HEK293 (cell line): ENCODE measurements around the gene PDLIM7.

Source experiments
- CTCF ChIA-PET: fragments of 350-600 bp; formaldehyde crosslinking; extraction: SDS; loops from one replicate; lab custom pipeline; 2021; ENCODE audit warnings: antibody characterized with exemption; lab: Yijun Ruan, JAX
- POLR2A ChIA-PET: fragments of 300-600 bp; formaldehyde crosslinking; extraction: SDS; loops from one replicate; lab custom pipeline; 2020; ENCODE audit warnings: antibody characterized with exemption, inconsistent platforms; lab: Yijun Ruan, JAX
- H3K27ac ChIP-seq: fragments of 200-500 bp; sonication (Bioruptor generic); 2 replicates; pipeline ENCODE4 v1.5.1; 2014; ENCODE audit warnings: low read depth, low read length, control low read depth, inconsistent platforms; ENCODE audit errors: extremely low read depth
- H3K36me3 ChIP-seq, 2 experiments: fragments of 200-500 bp in 1 of 2; sonication (Bioruptor generic) in 1 of 2; 1 replicate in 1 of 2; 2 replicates in 1 of 2; pipeline ENCODE4 v1.5.1; 2014 to 2017; ENCODE audit warnings: inconsistent platforms in 2 of 2, low read length in 2 of 2; ENCODE audit not compliant: control insufficient read depth in 2 of 2, insufficient read depth in 1 of 2
- H3K4me1 ChIP-seq: fragments of 200-500 bp; sonication (Bioruptor generic); 2 replicates; pipeline ENCODE4 v1.5.1; 2014; ENCODE audit warnings: mild to moderate bottlenecking, low read length, inconsistent platforms; ENCODE audit not compliant: control insufficient read depth, insufficient read depth
- H3K4me3 ChIP-seq: 2 replicates; pipeline ENCODE4 v1.5.1; 2011; ENCODE audit warnings: low read depth, mild to moderate bottlenecking, control low read depth, low read length, moderate library complexity
- H3K9me3 ChIP-seq: fragments of 200-500 bp; sonication (Bioruptor generic); 2 replicates; pipeline ENCODE4 v1.5.1; 2014; ENCODE audit warnings: low read depth, low read length, inconsistent platforms; ENCODE audit not compliant: control insufficient read depth, insufficient read depth
- FEZF1 ChIP-seq: fragments of 450-650 bp; formaldehyde crosslinking; IDR thresholded peaks from 2 replicates; pipeline ENCODE4 v1.5.1; 2016; ENCODE audit warnings: missing biosample characterization, missing genetic modification characterization
- KLF1 ChIP-seq: fragments of 450-650 bp; formaldehyde crosslinking; IDR thresholded peaks from 2 replicates; pipeline ENCODE4 v1.5.1; 2016; ENCODE audit warnings: missing biosample characterization, missing genetic modification characterization
- ZBTB1 ChIP-seq: fragments of 450-650 bp; formaldehyde crosslinking; IDR thresholded peaks from 2 replicates; pipeline ENCODE4 v1.5.1; 2016; ENCODE audit warnings: missing biosample characterization, missing genetic modification characterization
- ZBTB17 ChIP-seq: fragments of 450-650 bp; formaldehyde crosslinking; IDR thresholded peaks from 2 replicates; pipeline ENCODE4 v1.5.1; 2016; ENCODE audit warnings: missing biosample characterization, missing genetic modification characterization
- ZBTB20 ChIP-seq: fragments of 450-650 bp; formaldehyde crosslinking; IDR thresholded peaks from 2 replicates; pipeline ENCODE4 v1.5.1; 2016; ENCODE audit warnings: missing biosample characterization, missing genetic modification characterization
- ZFP37 ChIP-seq: fragments of 450-650 bp; formaldehyde crosslinking; IDR thresholded peaks from 2 replicates; pipeline ENCODE4 v1.5.1; 2016; ENCODE audit warnings: missing biosample characterization, missing genetic modification characterization
- ZNF169 ChIP-seq: fragments of 450-650 bp; formaldehyde crosslinking; IDR thresholded peaks from 2 replicates; pipeline ENCODE4 v1.5.1; 2016; ENCODE audit warnings: missing biosample characterization, missing genetic modification characterization
- ZNF221 ChIP-seq: fragments of 450-650 bp; formaldehyde crosslinking; IDR thresholded peaks from 2 replicates; pipeline ENCODE4 v1.5.1; 2017; ENCODE audit warnings: missing biosample characterization, missing genetic modification characterization, borderline replicate concordance
- ZNF23 ChIP-seq: fragments of 450-650 bp; formaldehyde crosslinking; IDR thresholded peaks from 2 replicates; pipeline ENCODE4 v1.5.1; 2016; ENCODE audit warnings: missing biosample characterization, missing genetic modification characterization, borderline replicate concordance
- ZNF266 ChIP-seq: fragments of 450-650 bp; formaldehyde crosslinking; IDR thresholded peaks from 2 replicates; pipeline ENCODE4 v1.5.1; 2016; ENCODE audit warnings: missing biosample characterization, missing genetic modification characterization, low read depth
- ZNF274 ChIP-seq, 2 experiments: fragments of 200-500 bp in 1 of 2; fragments of 450-650 bp in 1 of 2; sonication (Bioruptor generic) in 1 of 2; formaldehyde crosslinking in 1 of 2; IDR thresholded peaks; 2 replicates each; pipeline versions ENCODE4 v1.5.1 to v1.6.1; 2014 to 2016; ENCODE audit warnings: borderline replicate concordance in 1 of 2, inconsistent platforms in 1 of 2, low read length in 1 of 2, missing biosample characterization in 1 of 2, missing genetic modification characterization in 1 of 2
- ZNF292 ChIP-seq: fragments of 450-650 bp; formaldehyde crosslinking; IDR thresholded peaks from 2 replicates; pipeline ENCODE4 v1.5.1; 2016; ENCODE audit warnings: low read depth, missing biosample characterization, missing genetic modification characterization, borderline replicate concordance
- ZNF555 ChIP-seq: fragments of 450-650 bp; formaldehyde crosslinking; conservative IDR thresholded peaks from 2 replicates; pipeline ENCODE4 v1.5.1; 2017; ENCODE audit warnings: missing biosample characterization, mild to moderate bottlenecking, missing genetic modification characterization, inconsistent platforms
- ZNF585B ChIP-seq: fragments of 450-650 bp; formaldehyde crosslinking; IDR thresholded peaks from 2 replicates; pipeline ENCODE4 v1.5.1; 2016; ENCODE audit warnings: missing biosample characterization, missing genetic modification characterization
- TF ChIP-seq, protein P1 (sequence below): fragments of 450-650 bp; formaldehyde crosslinking; IDR thresholded peaks from 2 replicates; pipeline ENCODE4 v1.5.1; 2016; ENCODE audit warnings: missing biosample characterization, missing genetic modification characterization
- TF ChIP-seq, protein P2 (sequence below): fragments of 450-650 bp; formaldehyde crosslinking; IDR thresholded peaks from 2 replicates; pipeline ENCODE4 v1.5.1; 2016; ENCODE audit warnings: missing biosample characterization, missing genetic modification characterization
- TF ChIP-seq, protein P3 (sequence below): fragments of 450-650 bp; formaldehyde crosslinking; IDR thresholded peaks from 2 replicates; pipeline ENCODE4 v1.5.1; 2016; ENCODE audit warnings: missing biosample characterization, missing genetic modification characterization
- TF ChIP-seq, protein P4 (sequence below): fragments of 450-650 bp; formaldehyde crosslinking; IDR thresholded peaks from 2 replicates; pipeline ENCODE4 v1.5.1; 2016; ENCODE audit warnings: missing biosample characterization, missing genetic modification characterization
- TF ChIP-seq, protein P5 (sequence below): fragments of 450-650 bp; IDR thresholded peaks from 2 replicates; pipeline ENCODE4 v1.5.1; 2018; ENCODE audit warnings: missing biosample characterization, missing genetic modification characterization
- TF ChIP-seq, protein P6 (sequence below): fragments of 450-650 bp; formaldehyde crosslinking; optimal IDR thresholded peaks from 2 replicates; pipeline ENCODE3; 2016; ENCODE audit warnings: missing biosample characterization, mild to moderate bottlenecking, missing genetic modification characterization

PDLIM7 gene

DNA sequence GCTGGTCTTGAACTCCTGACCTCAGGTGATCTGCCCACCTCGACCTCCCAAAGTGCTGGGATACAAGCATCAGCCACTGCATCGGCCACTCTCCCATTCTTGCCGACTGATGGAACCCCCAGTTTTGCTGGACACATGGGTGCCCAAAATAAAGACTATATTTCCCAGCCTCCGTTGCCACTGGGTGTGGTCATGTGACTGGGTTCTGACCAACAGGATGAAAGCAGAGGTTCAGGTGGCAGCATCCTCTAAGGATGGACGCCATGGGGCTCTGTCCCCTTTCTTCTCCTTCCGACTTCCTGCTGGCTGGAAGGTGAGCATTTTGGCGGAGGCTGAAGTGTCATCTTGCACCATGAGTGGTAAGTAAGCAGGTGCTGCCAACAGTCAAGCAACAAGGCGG is 10.3 kb downstream of the PDLIM7 start:
- peaks cover 16 to 74% of the 10 kb centered on the region in 2 experiments; a peak in 2 of 3 replicates for H3K36me3 ChIP-seq
- ChIA-PET CTCF (interaction anchor here (1.3 kb wide), 2 partner anchors 8 to 11 kb away, joined by 3 to 5 read pairs; no protein-coding TSS in a partner anchor), POLR2A (interaction anchor here (1.1 to 1.3 kb wide), 2 partner anchors 10 to 15 kb away, joined by 4 to 5 read pairs; partner anchors contain the start of gene PDLIM7)

More for the DNA sequence above, 10.3 kb downstream of the PDLIM7 start:
- Histone ChIP-seq H3K4me1 (no peaks in the 10 kb centered on the region), H3K9me3 (no peaks in the 10 kb centered on the region), H3K27ac (no peak overlapping the region), H3K4me3 (no peak overlapping the region)
- TF ChIP-seq ZBTB20 (no peak), ZNF274 (IDR thresholded peaks at IDR 0.05; ENCODE audit: low read length) (no peak), ZNF274 (tag by site-specific recombination; IDR thresholded peaks at IDR 0.05; ENCODE audit: borderline replicate concordance) (no peak), ZNF169 (tag by site-specific recombination) (no peak), FEZF1 (tag by site-specific recombination) (no peak), KLF1 (tag by site-specific recombination) (no peak), ZNF555 (tag by site-specific recombination) (no peak), ZNF266 (tag by site-specific recombination) (no peak), ZNF585B (no peak), ZNF292 (no peak), ZNF23 (tag by site-specific recombination) (no peak), ZBTB1 (no peak), ZNF221 (tag by site-specific recombination) (no peak), ZFP37 (no peak), ZBTB17 (no peak)
- TF ChIP-seq, protein P1, sequence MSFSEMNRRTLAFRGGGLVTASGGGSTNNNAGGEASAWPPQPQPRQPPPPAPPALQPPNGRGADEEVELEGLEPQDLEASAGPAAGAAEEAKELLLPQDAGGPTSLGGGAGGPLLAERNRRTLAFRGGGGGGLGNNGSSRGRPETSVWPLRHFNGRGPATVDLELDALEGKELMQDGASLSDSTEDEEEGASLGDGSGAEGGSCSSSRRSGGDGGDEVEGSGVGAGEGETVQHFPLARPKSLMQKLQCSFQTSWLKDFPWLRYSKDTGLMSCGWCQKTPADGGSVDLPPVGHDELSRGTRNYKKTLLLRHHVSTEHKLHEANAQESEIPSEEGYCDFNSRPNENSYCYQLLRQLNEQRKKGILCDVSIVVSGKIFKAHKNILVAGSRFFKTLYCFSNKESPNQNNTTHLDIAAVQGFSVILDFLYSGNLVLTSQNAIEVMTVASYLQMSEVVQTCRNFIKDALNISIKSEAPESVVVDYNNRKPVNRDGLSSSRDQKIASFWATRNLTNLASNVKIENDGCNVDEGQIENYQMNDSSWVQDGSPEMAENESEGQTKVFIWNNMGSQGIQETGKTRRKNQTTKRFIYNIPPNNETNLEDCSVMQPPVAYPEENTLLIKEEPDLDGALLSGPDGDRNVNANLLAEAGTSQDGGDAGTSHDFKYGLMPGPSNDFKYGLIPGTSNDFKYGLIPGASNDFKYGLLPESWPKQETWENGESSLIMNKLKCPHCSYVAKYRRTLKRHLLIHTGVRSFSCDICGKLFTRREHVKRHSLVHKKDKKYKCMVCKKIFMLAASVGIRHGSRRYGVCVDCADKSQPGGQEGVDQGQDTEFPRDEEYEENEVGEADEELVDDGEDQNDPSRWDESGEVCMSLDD (tag by site-specific recombination), result no peak
- TF ChIP-seq, protein P2, sequence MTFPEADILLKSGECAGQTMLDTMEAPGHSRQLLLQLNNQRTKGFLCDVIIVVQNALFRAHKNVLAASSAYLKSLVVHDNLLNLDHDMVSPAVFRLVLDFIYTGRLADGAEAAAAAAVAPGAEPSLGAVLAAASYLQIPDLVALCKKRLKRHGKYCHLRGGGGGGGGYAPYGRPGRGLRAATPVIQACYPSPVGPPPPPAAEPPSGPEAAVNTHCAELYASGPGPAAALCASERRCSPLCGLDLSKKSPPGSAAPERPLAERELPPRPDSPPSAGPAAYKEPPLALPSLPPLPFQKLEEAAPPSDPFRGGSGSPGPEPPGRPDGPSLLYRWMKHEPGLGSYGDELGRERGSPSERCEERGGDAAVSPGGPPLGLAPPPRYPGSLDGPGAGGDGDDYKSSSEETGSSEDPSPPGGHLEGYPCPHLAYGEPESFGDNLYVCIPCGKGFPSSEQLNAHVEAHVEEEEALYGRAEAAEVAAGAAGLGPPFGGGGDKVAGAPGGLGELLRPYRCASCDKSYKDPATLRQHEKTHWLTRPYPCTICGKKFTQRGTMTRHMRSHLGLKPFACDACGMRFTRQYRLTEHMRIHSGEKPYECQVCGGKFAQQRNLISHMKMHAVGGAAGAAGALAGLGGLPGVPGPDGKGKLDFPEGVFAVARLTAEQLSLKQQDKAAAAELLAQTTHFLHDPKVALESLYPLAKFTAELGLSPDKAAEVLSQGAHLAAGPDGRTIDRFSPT (tag by site-specific recombination), result no peak
- TF ChIP-seq, protein P3, sequence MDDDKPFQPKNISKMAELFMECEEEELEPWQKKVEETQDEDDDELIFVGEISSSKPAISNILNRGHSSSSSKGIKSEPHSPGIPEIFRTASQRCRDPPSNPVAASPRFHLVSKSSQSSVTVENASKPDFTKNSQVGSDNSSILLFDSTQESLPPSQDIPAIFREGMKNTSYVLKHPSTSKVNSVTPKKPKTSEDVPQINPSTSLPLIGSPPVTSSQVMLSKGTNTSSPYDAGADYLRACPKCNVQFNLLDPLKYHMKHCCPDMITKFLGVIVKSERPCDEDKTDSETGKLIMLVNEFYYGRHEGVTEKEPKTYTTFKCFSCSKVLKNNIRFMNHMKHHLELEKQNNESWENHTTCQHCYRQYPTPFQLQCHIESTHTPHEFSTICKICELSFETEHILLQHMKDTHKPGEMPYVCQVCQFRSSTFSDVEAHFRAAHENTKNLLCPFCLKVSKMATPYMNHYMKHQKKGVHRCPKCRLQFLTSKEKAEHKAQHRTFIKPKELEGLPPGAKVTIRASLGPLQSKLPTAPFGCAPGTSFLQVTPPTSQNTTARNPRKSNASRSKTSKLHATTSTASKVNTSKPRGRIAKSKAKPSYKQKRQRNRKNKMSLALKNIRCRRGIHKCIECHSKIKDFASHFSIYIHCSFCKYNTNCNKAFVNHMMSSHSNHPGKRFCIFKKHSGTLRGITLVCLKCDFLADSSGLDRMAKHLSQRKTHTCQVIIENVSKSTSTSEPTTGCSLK (tag by site-specific recombination), result no peak
- TF ChIP-seq, protein P4, sequence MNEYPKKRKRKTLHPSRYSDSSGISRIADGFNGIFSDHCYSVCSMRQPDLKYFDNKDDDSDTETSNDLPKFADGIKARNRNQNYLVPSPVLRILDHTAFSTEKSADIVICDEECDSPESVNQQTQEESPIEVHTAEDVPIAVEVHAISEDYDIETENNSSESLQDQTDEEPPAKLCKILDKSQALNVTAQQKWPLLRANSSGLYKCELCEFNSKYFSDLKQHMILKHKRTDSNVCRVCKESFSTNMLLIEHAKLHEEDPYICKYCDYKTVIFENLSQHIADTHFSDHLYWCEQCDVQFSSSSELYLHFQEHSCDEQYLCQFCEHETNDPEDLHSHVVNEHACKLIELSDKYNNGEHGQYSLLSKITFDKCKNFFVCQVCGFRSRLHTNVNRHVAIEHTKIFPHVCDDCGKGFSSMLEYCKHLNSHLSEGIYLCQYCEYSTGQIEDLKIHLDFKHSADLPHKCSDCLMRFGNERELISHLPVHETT (tag by site-specific recombination), result no peak
- TF ChIP-seq, protein P5, sequence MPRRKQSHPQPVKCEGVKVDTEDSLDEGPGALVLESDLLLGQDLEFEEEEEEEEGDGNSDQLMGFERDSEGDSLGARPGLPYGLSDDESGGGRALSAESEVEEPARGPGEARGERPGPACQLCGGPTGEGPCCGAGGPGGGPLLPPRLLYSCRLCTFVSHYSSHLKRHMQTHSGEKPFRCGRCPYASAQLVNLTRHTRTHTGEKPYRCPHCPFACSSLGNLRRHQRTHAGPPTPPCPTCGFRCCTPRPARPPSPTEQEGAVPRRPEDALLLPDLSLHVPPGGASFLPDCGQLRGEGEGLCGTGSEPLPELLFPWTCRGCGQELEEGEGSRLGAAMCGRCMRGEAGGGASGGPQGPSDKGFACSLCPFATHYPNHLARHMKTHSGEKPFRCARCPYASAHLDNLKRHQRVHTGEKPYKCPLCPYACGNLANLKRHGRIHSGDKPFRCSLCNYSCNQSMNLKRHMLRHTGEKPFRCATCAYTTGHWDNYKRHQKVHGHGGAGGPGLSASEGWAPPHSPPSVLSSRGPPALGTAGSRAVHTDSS, result no peak
- TF ChIP-seq, protein P6, sequence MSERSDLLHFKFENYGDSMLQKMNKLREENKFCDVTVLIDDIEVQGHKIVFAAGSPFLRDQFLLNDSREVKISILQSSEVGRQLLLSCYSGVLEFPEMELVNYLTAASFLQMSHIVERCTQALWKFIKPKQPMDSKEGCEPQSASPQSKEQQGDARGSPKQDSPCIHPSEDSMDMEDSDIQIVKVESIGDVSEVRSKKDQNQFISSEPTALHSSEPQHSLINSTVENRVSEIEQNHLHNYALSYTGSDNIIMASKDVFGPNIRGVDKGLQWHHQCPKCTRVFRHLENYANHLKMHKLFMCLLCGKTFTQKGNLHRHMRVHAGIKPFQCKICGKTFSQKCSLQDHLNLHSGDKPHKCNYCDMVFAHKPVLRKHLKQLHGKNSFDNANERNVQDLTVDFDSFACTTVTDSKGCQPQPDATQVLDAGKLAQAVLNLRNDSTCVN, result no peak
